HS-5 (cell line): ENCODE measurements around the gene MICA.
"Not testable (repeated sequence)": the region's sequence is repeated elsewhere in the genome, so short reads cannot be mapped to it uniquely, and the experiment has no call there.

ENCODE experiments used
- DNase-seq: peaks from one replicate; pipeline ENCODE4 v3.0.0-alpha.2; 2012; ENCODE audit warnings: low read depth

MICA gene

DNA sequence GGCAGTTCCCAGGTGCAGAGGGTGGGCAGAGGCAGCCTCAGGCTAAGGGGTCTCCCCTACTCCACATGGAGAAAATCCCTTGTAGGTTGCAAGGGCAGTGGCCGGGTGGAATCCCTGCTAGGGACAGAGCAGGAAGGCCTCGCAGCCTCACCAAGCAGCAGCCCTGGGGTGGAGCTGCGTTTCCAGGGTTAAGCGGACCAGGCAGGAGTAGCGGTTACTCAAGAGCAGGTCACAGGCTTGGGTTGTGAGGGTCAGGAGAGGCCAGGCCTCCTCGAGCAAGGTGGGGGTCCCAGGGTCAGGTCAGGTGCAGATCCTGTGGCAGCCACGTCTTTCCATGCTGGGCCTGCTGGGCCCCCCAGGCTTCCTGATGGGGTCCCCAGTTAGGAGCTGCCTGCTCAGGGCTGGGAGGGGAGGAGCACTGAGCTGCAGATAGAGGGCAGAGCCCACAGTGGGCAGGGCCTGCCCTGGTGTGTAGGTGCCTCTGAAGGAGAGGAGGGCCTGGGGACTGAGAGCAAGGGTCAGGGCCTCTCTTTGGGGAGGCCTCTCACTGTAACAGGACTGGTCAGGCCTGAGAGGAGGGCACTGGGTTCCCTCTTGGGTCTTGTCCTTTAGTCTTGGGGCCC, 10.9 kb downstream of the MICA start:
- DNase-seq, result not testable (repeated sequence)

DNA sequence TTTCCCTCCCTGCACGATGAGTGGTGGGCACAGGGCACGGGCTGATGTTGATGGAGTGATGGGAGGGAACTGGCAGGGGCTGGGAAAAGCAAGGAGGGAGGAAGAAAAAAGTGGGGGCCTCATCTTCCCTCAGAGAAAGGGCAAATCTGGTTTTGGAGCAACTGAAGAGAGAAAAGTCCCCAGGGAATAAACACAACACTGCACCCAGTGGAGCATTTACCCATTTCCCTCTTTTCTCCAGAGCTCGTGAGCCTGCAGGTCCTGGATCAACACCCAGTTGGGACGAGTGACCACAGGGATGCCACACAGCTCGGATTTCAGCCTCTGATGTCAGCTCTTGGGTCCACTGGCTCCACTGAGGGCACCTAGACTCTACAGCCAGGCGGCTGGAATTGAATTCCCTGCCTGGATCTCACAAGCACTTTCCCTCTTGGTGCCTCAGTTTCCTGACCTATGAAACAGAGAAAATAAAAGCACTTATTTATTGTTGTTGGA, 11.4 kb downstream of the MICA start:
- DNase-seq, result no peak

DNA sequence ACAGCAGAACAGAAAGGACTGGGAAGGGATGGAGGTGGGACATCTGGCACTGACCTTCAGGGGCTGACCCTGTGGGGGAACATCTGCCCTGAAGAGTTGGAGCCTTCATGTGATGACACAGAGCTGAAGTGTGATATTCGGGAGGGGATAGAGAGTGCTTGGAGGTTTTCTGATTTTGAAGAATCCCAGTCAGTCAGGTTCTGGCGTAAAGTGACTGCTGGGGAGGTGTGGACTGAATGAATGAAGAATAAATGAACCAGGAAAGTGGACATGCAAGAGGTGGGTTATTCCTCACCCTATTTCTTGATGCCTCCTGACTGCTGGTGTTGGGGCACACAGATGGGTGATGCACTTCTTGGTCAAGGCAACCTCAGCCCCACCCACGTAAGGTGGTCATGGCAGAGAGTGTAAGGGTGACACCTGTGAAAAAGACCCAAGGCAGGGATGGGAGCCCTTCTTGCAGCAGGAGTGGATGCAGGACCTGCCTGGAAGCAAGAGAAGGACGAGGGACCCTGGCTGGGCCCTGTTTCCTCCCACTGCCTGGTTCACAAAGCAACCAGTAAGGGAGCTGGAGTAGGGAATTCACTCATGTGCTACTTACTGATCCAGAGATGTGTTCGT, 13.1 kb downstream of the MICA start:
- DNase-seq, result no peak

DNA sequence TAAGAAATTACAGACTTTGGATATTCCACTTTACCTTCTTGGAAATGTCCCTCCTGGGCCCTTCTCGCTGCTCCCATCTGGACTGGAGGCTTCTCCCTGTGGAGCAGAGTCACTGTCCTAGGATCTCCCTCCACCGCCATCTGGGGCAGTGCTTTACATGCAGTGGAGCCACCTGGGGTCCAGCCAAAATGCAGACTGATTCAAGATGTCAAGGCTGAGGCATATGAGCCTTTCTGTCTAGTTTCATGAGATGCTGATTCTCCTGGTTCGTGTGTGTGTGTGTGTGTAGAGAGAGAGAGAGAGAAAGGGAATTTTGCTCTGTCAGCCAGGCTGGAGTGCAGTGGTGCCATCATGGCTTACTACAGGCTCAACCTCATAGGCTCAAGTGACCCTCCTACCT, 14.9 kb downstream of the MICA start:
- DNase-seq, result no peak

DNA sequence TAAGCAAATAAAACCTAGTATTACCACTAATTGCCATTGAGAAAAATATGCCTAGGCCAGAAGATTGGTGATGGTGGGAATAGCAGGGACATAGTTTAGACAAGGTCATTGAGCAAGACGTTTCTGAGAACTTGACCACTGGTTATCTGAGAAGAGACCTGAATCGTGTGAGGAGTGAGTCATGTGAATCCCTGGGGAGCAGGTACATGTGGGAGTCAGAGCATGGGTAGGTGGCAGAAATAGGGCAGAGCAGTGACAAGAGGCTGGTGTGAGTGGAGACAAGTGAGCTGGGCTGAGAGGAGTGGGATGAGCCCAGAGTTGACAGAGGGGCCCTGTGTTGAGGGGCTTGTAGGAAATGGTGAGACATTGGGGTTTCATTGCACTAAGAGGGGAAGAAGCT, 16.4 kb downstream of the MICA start:
- no peak for DNase-seq

DNA sequence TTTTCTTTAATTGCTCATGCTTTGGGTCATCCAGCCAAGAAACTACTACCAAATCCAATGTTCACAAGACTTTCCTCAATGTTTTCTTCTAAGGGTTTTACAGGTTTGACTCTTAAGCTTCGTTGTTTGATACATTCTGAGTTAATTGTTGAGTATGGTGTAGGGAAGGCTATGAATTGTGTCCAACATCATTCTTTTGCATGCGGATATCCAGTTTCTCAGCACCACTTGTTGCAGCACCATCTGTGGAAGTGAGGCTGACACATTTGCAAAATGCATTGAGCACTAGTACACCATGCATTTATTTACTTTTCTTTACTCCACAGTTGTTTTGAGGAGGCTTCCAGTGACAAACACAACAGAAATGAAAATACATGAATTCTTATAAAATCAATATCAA, 17.2 kb downstream of the MICA start:
- no peak for DNase-seq

DNA sequence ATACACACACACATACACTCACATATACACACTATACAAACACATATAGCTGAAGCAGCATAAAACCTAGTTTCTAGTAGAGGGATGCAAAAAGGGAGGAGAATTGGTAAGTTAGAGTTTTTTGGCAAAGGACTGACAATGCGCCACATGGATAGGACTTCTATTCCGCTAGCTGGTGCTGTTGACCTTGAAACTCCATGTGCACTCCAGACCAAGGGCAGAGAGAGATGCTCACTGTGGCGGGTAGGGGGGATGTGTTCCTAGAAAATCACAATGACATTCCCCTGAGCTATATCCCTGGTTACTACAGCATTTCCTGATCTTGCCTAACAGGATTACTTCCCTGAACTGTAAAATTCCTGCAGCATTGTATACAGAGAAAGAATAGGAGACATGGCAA, 19.2 kb downstream of the MICA start:
- DNase-seq, result no peak

DNA sequence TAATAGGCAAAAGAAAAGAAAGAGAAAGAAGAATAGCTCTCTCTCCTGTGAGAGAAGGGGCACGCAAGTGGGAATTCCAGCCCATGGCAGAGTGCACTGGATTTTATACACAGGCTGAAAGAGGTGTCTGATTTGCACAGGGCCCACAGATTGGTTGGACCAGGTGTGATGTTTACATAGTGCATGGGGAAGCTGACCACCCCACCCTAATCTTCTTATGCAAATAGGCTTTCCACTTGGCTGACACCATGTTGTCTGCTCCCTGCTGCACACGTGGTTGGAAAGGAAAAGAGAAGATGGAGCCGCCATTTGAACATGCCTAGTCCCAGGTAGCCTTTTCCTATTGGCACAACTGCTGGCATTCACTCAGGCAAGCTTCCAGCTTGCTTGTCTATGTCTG, 20.2 kb downstream of the MICA start:
- no peak for DNase-seq

DNA sequence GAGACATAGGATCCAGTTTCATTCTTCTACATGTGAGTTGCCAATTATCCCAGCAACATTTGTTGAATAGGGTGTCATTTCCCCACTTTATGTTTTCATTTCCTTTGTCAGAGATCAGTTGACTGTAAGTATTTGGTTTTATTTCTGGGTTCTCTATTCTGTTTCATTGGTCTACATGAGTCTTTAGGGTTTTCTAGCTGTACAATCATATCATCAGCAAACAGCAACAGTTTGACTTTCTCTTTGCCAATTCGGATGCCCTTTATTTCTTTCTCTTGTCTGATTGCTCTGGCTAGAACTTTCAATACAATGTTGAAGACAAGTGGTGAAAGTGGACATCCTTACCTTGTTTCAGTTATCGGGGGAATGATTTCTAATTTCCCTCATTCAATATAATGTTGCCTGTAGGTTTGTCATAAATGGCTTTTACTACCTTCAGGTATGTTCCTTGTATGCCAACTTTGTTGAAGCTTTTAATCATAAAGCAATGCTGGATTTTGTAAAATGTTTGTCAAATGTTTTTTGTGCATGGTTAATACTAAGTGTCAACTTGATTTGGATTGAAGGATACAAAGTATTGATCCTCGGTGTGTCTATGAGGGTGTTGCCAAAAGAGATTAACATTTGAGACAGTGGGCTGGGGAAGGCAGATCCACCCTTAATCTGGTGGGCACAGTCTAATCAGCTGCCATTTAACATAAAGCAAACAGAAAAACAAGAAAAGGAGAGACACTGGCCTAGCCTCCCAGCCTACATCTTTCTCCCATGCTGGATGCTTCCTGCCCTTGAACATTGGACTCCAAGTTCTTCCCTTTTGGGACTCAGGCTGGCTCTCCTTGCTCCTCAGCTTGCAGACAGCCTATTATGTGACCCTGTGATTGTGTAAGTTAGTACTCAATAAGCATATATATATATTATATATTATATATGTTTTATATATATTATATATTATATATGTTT, 23.3 kb downstream of the MICA start:
- DNase-seq, result no peak

DNA sequence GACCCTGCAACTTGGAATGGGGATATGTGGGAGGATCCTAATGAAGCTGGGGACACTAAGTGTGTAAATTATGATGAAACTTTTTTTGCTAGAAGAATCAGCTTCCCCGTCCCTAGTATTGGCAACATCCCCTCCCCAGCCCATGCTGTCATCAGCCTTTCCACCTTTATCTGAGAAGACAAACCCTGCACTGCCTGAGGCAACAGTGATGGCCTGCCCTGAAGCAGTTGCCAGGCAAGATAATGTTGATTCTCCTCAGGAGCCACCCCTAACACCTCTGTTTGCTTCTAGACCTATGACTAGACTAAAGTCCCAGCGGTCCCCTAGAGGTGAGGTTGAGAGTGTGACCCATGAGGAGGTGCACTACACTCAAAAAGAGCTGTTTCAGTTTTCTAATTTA, 27.1 kb downstream of the MICA start:
- DNase-seq, result no peak

DNA sequence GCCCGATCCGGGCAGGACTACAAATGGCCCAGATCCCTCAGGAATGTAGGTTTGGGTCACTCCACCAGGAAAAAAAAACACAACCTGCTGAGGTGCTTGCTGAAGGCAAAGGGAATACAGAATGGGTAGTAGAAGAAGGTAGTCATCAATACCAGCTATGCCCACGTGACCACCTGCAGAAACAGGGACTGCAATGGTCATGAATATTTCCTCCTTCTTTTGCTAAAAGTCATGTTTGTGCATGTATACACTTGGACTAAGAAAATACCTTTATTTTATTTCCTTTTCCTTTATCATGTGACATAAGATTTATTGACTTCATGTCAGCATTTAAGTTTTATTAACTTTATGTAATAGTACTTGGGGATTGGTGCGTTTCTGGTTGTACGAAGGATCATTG, 31.7 kb downstream of the MICA start:
- DNase-seq, result not testable (repeated sequence)

DNA sequence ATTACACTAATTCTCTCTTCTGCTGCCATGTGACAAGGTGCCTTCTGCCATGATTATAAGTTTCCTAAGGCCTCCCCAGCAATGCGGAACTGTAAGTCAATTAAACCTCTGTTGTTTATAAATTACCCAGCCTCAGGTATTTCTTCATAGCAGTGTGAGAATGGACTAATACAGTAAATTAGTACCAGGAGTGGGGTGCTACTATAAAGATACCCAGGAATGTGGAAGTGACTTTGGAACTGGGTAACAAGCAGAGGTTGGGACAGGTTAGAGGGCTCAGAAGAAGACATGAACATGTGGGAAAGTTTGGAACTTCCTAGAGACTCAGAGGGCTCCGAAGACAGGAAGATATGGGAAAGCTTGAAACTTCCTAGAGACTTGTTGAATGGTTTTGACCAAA, 34.8 kb downstream of the MICA start:
- no peak for DNase-seq

DNA sequence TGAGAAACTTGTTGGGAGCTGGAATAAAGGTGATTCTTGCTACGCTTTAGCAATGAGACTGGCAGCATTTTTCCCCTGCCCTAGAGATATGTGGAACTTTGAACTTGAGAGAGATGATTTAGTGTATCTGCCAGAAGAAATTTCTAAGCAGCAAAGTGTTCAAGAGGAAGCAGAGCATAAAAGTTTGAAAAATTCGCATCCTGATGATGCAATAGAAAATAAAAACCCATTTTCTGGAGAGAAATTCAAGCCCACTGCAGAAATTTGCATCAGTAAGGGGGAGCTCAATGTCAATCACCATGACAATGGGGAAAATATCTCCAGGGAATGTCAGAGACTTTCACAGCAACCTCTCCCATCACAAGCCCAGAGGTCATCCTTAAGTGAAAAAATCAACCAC, 35.3 kb downstream of the MICA start:
- no peak for DNase-seq

DNA sequence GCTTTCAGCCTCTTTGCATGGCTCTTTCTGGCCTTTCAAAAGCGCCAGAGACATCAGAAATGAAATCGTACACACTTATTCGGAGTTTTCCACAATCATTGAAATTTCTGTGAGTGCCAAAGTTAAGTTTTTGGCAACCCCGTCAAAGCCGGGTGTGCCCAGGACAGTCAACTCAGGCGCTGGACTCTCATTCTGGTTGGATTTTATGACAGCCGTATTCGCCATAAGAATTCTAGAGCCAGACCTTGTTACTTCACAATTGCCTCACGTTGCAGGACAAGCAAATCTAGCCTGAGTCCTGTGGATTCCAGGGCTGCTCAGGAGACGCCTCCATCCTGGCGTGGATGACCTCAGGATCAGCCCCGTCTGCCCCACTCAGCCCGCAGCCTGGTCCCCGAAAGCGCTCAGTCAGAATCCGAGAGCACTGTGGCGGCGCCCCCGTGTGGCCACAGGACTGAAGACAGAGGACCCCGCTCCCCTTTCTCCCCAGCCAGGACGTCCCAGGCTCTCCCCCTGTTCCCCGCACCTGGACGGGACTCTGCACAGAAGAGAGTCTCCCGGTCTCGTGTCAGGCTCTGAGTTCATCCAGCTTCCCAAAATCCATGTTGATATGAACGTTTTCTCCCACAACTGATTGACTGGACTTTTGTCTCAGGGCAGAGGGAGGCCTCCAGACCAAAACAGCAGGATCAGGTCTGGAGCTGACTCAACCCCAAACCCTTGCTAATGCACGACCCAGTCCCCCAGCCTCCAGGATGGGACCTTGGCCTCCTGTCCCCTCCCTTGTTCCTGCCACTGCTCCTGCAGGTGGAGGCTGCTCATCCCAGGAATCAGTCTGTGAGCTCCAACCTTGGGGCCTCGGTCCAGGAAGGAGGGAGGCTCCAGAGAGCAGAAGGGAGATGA, 38.2 kb downstream of the MICA start:
- DNase-seq, result no peak

DNA sequence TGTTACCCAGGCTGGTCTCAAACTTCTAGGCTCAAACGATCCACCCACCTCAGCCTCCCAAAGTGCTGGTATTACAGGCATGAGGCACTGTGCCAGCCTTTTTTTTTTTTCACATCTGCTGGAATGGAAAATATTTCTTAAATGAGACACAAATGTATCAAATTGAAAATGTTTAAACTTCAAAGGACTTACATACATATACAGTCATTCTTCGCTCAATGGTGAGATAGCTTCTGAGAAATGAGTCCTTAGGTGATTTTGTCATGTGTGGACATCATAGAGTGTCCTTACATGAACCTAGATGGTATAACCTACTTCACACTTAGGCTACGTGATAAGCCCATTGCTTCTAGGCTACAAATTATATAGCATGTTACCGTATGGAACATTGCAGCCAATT, 43.1 kb downstream of the MICA start:
- DNase-seq, result peak; percentile 22

DNA sequence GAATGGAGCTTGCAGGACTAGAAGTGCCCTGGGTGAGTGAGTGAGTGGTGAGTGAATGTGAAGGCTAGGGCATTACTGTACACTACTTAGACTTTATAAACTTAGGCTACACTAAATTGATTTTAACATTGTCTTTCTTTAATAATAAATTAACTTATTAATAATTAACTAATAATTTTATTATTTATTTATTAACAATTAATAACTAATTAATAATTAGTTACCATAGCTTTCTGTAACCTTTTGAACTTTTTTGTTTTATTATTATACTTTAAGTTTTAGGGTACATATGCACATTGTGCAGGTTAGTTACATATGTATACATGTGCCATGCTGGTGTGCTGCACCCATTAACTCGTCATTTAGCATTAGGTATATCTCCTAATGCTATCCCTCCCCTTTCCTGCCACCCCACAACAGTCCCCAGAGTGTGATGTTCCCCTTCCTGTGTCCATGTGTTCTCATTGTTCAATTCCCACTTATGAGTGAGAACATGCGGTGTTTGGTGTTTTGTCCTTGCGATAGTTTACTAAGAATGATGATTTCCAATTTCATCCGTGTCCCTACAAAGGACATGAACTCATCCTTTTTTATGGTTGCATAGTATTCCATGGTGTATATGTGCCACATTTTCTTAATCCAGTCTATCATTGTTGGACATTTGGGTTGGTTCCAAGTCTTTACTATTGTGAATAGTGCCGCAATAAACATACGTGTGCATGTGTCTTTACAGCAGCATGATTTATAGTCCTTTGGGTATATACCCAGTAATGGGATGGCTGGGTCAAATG, 43.8 kb downstream of the MICA start:
- DNase-seq, result not testable (repeated sequence)

DNA sequence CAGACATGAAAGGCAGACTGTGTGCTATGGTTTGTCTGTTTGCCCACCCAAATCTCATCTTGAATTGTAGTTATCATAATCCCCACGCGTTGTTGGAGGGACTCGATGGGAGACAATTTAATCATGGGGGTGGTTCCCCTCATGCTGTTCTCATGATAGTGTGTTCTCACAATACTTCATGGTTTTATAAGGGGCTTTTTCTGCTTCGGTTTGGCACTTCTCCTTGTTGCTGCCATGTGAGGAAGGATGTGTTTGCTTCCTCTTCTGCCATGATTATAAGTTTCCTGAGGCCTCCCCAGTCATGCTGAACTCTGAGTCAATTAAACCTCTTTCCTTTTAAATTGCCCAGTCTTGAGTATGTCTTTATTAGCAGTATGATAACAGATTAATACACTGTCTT, 47.4 kb downstream of the MICA start:
- DNase-seq, result no peak

DNA sequence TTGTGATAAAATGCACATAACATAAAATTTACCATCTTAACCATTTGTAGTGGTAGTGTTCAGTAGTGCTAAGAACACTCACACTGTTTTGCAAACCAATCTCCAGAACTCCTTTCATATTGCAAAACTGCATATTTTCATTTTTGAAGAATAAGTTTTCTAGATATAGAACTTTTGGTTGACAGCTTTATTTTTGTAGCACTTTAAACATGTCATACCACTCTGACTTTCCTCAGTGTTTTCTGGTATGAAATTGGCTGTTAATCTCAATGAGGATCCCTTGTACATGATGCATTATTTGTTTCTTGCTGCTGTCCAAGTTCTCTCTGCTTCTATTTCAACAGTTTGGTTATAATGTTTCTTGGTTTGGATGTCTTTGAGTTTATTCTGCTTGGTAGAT, 49.5 kb downstream of the MICA start:
- no peak for DNase-seq

DNA sequence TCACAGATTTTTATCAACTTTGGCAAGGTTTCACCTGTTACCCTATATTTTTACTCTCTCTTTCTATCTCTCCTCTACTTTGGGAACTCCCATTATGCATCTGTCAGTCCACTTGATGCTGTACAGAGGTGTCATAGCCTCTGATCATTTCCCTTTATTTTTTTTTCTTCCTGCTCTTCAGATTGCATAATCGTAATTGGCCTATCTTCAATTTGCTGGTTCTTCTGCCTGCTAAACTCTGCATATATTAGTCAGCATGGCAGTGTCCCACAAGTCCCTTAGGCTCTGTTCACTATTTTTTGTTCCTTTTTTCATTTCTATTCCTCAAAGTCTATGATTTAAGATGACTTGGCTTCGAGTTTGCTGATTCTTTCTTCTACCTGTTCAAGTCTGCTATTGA, 49.9 kb downstream of the MICA start:
- DNase-seq, result no peak

DNA sequence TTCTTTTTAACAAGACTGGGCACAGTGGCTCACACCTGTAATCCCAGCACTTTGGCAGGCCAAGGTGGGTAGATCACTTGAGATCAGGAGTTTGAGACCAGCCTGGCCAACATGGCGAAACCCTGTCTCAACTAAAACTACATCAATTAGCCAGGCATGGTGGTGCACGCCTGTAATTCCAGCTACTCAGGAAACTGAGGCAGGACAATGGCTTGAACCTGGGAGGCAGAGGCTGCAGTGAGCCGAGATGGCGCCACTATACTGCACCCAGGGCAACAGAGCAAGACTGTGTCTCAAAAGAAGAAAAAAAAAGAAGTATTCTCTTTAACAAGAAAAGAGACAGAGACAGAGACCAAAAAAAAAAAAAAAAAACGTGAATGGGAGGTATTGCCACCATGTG, 56.5 kb downstream of the MICA start:
- DNase-seq, result not testable (repeated sequence)

DNA sequence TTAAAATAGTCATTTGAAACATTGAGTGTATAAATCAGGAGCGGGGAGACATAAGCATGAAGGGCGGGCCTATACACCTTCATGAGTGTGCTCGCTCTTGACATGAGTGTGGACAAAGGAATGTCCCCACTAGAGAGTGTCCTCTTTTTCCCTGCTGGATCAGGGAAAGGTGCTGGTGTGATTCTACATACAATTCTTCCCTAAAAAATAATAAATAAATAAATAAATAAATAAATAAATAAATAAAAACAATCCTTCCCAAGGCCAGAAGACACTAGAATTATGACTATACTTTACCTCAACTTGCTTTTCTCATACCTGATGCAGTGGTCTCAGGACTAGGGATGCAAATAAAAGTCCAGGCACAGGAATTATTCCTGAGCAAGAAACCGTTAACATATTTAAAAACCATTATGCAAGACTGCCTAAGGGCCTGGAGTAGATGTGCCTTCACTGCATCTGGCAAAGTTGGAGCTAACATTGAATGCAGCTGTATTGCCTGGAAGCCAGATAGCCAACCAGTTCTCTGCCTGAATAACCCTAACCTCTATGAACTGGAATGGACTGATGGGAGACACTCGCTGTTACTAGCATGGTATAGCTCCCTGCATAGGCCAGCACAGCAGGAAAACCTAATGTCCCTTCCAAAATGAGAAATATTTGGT, 57.1 kb downstream of the MICA start:
- DNase-seq, result no peak
